RCC 7860 (cell line): Measurements from ENCODE around the gene C1orf141.
"Not testable (repeated sequence)": the region's sequence is repeated elsewhere in the genome, so short reads cannot be mapped to it uniquely, and the experiment has no call there.

Source experiments
- DNase-seq: peaks from one replicate; pipeline ENCODE4 v3.0.0-alpha.2; 2015; ENCODE audit warnings: low spot score
- FAIRE-seq: peaks from 2 replicates; lab custom pipeline; 2012; peaks lifted over from hg19 to GRCh38; lab: Jason Lieb, UNC

C1orf141 gene

DNA sequence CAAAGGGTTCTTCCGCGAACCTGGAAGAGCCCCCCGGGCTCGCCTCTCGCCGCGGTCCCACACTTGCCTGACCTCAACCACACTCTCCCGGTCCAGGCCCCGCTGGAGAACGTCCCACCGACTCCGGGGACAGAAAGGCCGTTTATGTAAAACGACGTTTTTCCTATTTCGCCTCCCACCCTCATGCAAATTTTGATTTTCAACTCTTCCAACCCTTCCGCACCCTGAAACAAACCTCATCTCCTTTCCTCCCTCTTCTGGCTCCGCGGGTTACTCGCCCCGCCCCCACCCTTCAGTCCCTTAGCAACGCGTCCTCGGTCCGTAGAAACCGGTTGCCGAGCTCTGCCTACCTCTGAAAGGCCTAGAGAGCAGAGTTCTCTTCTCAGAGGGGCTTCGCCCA, at the start of gene C1orf141:
Gene C1orf141 (minus strand): TSS at position 276 of the 400 bp plus-strand sequence. CDS start 7,730 bp downstream, outside the sequence.
- no peak for FAIRE-seq
- no peak for DNase-seq

DNA sequence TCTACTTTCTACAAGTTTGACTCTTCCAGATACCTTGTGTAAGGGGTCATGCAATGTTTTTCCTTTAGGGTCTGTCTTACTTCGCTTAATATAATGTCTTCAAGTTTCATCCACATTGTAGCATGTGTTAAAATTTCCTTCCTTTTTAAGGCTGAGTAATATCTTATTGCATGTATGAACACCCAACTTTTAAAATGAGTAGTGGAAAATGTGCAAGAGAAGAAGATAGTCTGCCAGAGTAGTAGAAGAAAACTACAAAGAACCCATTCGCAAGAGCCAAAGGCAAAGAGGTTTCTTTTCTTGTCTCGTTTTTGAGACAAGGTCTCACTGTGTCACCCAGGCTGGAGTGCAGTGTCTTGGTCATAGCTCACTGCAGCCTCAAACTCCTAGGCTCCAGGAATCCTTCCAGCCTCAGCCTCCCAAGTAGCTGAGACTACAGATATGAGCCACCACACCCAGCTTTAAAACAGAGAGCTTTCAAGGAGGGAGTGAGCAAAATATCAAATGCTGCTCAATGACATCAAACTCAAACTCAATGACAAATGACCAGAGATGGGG, 40.8 kb upstream of the C1orf141 start:
- no peak for FAIRE-seq
- DNase-seq, result no peak

DNA sequence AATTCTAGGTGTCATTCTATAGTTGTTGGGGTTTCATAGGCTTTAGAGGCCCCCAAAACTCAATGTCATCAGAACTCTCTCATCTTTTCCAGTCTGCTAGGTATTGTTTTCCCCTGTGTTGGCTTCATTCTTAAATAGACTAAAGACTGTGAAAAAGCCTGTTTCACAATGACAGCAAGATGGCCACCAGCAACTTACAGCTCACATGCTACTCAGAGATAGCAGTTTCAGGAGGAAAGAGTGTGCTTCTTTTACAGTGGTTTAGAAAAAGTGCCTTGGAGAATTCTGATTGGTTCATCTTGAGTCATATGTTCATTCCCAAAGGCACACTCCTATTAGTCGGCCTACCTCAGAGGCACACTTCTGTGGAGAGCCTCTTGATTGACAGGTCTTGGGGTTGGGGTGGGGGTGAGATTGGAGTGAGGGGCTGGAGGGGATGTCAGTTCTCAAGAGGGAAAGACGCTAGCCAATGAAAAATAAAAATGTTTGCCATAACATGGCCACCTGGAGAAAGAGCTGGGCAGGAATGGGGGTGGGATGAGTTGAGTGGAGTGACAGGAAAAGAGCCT, 40.0 kb upstream of the C1orf141 start:
- FAIRE-seq (no peak), DNase-seq (no peak)

DNA sequence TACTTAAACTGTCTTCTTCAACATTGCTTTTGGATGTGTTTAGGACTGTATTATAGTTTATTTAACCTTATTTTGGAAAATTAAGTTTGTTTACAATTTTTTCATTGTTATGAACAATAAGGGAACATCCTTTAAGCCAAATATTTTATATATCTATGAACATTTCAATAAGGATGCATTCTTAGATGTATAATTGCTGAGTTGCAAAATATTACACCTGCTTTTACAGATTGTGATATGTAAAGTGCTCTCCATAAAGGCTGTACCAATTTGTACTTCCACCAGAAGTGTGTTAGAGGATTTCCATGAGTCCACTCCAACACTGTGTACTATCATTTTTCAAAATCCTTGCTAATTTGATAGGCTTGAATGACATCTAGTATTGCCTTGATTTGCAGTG, 39.2 kb upstream of the C1orf141 start:
- no peak for FAIRE-seq
- no peak for DNase-seq

DNA sequence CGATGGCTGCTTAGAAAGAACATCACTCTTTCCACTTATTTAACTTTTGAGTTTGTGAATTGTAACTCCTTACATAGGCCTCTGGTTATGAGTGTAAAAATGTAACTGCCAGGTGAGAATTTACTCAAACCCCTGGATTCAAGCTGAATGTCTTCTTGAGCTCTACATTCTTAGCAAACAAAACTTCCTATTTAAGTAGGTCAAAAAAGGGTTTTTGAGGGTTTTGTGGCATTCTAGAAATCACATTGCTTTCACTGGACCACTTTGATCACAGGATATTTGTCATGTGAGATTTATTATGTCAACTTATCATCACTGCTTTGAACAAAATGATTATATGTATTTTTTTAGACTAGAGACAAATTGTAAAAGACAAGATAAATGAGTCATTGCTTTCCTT, 37.2 kb upstream of the C1orf141 start:
- DNase-seq (no peak), FAIRE-seq (no peak)

DNA sequence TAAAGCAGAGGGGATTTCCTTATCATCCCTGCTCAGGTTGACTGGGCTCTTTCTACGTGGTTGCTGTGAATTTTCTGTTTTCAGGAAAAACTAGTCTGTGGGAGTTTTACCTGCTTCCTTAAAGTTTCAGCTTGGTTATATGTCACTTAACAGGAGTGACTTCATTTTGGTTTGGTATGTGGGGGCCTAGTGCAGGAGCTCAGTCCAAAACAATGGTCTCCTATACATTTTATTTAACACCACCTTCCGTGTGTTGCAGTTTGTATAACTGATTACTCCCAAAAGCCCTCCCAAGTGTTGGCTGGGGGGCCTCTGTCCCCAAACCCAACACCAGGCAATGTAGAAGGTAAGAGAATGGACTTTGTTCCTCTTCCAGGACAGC, 36.8 kb upstream of the C1orf141 start:
- FAIRE-seq, result no peak
- DNase-seq, result no peak

DNA sequence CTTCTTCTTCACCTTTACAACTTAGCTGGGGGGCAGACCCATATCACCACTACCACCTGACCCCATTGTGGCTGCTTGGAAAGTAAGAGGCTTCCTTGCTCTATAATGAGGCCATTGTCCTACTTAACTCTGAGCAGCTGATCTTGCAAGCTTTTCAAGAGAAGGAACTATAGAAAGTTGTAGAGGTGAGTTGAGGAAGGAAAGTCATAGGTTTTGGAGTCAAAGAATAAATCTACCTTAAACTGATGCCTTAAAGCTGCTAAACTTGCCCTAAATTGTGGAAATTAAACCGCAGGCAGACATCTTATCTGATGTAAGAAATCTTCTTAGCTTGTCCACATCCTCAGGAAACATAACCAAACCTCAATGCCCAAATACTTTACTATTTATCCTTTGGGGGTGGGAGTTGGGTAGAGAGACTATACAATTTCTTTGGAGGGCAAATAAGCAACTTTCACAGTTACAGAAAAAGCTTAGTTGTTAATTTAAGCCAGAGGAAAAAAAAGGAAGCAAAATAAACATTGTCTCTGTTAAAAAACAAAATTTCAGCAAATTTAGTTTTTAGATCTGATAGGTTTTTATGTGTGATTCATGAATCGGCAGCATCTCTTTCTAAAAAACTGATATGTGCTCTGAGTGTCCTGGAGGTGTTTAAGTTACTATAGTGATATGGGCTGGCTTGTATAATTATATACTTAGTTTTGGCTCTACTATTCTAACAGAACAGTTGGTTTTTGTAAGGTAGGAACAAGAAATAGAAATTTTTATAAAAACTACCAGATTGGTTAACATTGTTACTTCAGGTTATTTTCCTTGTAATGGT, 36.2 kb upstream of the C1orf141 start:
- FAIRE-seq, result no peak

DNA sequence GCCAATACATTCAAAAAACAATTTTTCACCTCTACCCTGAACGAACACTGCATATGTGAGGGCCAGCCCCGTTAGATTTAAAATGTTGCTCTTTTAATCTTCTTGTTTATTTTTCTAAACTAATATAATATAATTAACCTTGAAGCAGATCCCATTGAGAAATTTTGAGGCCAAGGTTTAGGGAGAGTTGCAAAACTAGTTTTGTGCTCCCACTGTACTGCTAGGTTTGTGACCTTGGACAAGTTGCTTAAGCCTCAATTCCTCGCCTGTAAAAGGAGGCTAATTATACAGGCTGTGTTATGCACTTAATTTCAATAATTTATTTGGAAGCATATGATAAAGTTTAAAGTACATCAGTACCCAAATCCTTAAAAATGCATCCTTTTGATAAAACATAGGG, 35.2 kb upstream of the C1orf141 start:
- FAIRE-seq (no peak), DNase-seq (no peak)

More for the DNA sequence above, 36.2 kb upstream of the C1orf141 start:
- no peak for DNase-seq

DNA sequence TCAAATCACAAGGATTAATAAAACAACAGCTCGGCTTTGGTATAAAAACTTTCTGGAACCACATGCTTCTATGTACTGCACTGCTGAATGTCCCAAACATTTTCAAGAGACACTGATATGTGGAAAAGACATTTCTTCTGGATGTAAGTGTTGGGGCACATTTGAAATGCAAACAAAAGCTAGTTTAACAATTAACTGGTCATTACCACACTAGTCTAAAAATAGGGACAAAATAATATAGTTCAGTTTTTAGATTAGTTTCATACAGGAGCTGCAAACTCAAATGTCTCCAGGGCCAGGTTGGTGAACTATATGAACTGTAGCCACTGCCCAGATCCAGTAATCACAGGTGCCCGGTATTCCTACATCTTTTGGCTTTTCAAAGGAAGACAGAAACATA, 34.7 kb upstream of the C1orf141 start:
- no peak for FAIRE-seq
- DNase-seq, result no peak

DNA sequence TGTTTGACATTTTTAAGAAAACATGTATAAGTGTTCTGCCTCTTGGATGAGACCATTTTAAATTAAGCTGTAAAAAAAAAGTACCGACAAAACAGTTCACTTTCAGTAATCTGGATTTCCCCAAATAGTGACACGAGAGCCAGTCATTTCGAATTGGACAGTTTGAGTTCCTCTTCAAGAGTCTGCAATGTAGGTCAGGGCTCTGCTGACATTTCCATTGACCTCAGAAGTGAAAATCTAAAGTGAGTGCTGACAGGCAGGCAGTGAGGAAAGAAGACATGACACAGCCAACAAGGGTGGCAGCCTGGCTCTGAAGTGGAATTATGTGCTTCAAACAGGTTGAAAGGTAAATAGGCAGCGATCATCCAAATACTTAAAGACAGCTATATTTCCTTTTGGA, 31.4 kb upstream of the C1orf141 start, which contains the start of gene IL23R:
Gene IL23R (plus strand): TSS at position 259 of the 400 bp plus-strand sequence. CDS start 1,667 bp downstream, outside the sequence.
- no peak for FAIRE-seq
- no peak for DNase-seq

DNA sequence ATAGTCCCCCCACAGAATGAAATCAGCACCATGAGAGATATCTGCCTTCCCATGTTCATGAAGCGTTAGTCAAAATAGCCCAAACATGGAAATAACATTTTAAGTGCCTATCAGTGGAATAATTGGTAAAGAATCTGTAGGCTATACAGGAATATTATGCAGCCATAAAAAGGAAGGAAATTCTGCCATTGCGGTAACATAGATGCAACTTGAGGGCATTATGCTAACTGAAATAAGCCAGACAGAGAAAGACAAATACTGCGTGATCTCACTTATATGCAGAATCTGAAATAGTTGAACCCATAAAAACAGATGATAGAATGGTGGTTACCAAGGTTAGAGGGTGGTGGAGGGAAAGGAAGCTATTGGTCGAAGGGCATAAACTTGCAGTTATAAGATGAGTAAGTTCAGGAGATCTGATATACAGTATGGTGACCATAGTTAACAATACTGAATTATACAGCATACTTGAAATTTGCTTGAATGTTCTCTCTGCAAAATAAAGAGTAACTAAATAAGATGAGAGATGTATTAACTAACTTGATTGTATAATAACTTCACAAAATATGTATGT, 30.8 kb upstream of the C1orf141 start:
- FAIRE-seq (no peak), DNase-seq (no peak)

DNA sequence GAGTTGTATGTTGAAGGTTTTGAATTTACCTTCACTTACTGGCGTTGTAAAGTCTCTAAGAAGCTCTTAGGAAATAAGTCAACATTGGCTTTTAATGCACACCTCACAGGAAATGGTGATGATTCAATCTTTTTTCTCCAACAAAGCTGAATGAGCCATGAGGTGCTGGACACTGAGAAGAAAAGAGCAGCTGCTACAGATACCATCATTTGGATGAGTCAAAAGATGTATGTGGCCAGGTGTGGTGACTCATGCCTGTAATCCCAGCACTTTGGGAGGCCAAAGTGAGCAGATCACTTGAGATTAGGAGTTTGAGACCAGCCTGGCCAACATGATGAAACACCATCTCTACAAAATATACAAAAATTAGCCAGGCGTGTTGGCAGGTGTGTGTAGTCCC, 28.2 kb upstream of the C1orf141 start:
- peak; percentile 70 for DNase-seq
- FAIRE-seq, result no peak

DNA sequence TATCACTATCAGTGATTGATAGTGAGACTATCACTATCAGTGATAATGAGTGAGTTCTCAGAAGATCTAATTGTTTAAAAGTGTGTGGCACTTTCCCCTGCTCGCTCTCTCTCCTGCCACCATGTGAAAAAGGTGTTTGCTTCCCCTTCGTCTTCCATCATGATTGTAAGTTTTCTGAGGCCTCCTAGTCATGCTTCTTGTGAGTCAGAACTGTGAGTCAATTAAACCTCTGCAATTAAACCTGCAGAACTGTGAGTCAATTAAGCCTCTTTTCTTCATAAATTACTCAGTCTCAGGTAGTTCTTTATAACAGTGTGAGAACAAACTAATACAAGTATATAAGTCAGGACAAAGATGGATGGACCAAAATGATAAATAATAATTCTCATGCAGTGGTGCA, 24.5 kb upstream of the C1orf141 start:
- DNase-seq (no peak), FAIRE-seq (no peak)

DNA sequence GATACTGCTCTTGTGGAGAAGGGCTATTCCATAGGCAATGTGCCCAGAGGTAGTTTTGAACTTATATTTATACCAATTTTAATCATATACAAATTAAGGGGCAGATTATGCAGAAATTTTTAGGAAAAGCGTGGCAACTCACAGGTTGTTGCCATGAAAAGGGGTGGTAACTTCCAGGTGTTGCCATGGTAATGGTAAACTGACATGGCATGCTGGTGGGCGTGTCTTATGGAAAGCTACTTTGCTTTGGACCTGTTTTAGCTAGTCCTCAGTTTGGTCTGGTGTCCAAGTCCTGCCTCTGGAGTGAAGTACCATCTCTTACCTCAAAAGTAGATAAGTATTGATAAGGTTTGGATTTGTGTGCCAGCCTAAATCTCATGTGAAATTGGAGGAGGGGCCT, 23.6 kb upstream of the C1orf141 start:
- DNase-seq, result no peak
- FAIRE-seq, result no peak

DNA sequence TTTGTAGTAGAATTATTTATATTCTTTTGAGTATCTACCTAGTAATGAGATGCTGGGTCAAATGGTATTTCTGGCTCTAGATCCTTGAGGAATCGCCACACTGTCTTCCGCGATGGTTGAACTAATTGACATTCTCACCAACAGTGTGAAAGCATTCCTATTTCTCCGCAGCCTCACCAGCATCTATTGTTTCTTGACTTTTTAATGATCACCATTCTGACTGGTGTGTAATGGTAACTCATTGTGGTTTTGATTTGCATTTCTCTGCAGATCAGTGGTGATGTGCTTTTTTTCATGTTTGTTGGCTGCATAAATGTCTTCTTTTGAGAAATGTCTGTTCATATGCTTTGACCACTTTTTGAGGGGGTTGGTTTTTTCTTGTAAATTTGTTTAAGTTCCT, 16.2 kb upstream of the C1orf141 start:
- FAIRE-seq (no peak), DNase-seq (no peak)

DNA sequence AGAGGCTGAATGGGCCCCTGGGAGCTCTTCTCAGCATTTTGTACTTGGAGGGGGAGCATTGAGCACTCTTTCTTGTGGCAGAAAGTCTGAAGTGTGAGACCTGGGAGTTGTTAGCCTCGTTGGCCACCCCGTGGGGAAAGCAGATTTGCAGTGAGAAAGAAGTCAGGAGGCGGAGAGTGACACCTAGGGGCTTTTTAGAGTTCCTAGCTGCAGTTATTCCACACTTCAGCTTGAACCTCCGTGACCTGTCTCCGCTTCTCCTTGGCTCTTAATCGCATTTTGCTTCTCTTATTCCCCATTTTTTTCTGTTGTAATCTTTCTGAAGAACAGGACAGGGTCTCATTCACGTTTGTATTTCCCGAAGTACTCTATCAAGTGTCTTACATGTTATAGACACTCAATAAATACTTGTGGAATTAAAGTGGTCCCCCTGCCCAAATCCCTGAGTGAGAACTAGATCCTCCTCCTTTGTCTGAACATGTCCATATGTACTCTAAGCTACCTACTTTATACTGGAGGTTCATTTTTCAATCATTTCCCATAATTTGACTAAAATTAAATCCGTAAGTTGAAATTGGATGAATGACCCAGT, 14.5 kb upstream of the C1orf141 start:
- FAIRE-seq, result no peak

DNA sequence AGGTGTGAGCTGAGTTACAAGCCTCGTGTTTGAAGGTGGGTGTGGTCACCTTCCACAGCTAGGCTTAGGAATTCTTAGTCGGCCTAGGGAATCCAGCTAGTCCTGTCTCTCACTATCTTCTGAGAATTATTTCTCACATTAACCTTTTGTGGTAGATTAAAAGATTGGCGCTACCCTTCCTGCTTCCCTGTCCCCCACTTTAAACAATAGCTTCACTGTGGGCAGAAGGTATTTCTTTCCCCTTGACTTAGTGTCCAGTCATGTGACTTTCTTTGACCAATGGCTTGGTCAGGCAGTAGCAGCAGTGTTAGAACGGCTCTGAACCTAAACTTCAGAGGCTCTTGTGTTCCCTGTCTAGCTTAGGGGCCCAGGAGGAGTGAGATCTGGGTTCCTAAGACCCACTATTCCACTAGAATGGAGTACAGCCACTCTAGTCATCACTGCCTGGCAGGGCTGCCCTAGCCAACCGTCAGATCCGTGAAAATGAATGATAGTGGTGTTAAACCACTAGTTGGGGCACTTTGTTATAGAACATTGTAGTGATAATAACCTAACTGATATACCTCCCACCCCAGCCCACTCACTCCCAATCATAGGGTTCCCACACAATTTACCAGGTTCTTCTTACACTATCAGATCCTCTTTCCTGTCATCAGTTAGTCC, 13.9 kb upstream of the C1orf141 start:
- FAIRE-seq (no peak), DNase-seq (no peak)

More for the DNA sequence above, 14.5 kb upstream of the C1orf141 start:
- peak; percentile 69 for DNase-seq

DNA sequence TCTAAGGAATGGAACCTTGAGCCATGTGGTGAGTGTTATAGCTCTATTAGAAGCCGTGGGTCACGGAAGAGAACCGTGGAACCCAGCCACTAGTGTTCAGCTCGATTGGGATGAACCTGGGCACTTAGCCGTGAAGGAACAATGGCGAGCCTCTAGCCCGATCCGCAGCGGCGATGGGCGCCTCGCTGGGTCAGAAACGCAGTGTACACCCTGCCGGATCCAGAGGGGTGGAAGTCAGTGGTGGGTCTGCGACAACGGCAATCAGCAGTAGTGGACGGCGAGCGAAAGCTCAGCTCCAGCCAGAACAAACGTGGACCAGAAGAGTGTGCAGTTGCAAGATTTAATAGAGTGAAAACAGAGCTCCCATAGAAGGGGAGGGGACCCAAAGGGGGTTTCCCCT, 13.2 kb upstream of the C1orf141 start:
- FAIRE-seq, DNase-seq: not testable (repeated sequence)

DNA sequence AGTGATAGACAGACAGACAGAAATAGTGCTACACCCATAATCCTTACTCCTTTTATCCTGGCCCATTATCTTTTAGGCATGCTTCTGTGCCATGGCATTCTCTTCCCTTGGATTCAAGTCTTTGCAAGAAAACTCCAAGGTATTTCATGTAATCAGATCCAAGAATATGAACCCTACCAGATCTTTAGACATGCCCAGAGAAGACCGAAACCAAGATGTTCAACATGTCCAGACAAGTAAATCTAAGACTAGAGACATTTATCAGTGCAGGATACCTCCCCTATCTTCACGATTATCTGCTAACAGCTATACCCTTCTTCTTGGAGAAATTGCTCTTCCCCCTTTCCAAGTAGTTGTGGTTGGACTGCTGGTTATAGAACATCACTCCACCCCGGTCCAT, 11.8 kb upstream of the C1orf141 start:
- FAIRE-seq, result no peak

DNA sequence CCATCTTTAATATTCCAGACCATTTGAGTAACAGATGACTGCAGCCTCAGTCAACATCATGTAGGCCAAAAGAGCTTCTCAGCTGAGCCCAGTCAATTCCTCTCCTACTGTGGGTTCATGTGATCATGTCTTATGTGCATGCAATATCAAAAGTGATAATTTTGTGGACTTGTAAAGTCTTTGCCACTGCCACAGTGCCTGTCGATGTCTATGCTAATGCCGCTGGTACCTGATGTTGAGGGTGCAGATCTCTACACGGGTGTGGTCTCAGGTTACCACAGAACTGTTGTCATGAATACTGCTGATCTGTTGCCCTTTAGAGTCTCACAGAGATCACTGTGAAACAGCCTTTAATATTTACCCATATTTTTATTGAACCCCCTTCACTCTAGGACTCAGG, 11.3 kb upstream of the C1orf141 start:
- FAIRE-seq (no peak), DNase-seq (no peak)

More for the DNA sequence above, 11.8 kb upstream of the C1orf141 start:
- no peak for DNase-seq

DNA sequence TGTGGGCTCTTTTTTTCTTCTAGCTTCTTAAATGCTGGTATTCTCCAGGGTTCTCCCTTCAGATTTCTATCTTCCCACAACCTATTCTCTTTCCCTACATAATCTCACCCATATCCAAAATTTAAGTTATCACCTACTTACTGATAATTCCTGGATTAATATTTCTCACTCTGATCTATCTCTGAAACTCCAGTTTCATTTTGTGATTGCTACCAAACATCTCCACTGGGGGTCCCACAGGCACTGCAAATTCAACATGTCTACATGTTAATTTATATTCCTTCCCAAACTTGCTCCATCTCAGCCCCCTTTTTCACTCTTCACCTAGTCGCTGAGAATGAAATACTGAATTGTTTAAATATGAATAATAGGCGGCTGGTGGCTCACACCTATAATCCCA, 9.9 kb upstream of the C1orf141 start:
- FAIRE-seq, result no peak
- DNase-seq, result no peak
